Measurements from ENCODE around the gene GPR161.

GPR161 gene

GRCh38 chr1:168079761-168080160, 57.0 kb downstream of the GPR161 start:
- H3K4me3 ChIP-seq (ENCODE audit: low read length) = no peak overlapping the region

GRCh38 chr1:168069384-168069783, 67.3 kb downstream of the GPR161 start:
- TF ChIP-seq EZH2phosphoT487 (IDR thresholded peaks at IDR 0.05; ENCODE audit: low read depth) = no peak
- TF ChIP-seq CTCF (IDR thresholded peaks at IDR 0.05; ENCODE audit: low read depth, low read length) = no peak
- Histone ChIP-seq H3K4me3 (ENCODE audit: low read length) (no peak overlapping the region), H4K20me1 (ENCODE audit: insufficient read depth, low read length) (no peaks in the 10 kb centered on the region), H3K27ac (ENCODE audit: low read length) (no peak overlapping the region), H3K4me1 (ENCODE audit: low read length) (no peaks in the 10 kb centered on the region), H3K36me3 (replicated peaks; ENCODE audit: low read depth, low read length) (peaks cover 30% of the 10 kb centered on the region), H3K9me3 (ENCODE audit: insufficient read depth, low read length) (no peaks in the 10 kb centered on the region), H3K27me3 (ENCODE audit: low read depth, low read length) (no peaks in the 10 kb centered on the region), H3K9ac (ENCODE audit: low read length) (no peak overlapping the region), H3K4me2 (ENCODE audit: low read length) (no peak overlapping the region), H2AFZ (ENCODE audit: low read depth, low read length) (no peak overlapping the region), H3K79me2 (ENCODE audit: low read length) (no peaks in the 10 kb centered on the region)

More at GRCh38 chr1:168079761-168080160, 57.0 kb downstream of the GPR161 start:
- Histone ChIP-seq H2AFZ (ENCODE audit: low read depth, low read length) (no peak overlapping the region), H3K27ac (ENCODE audit: low read length) (no peak overlapping the region), H3K9ac (ENCODE audit: low read length) (no peak overlapping the region), H3K4me2 (ENCODE audit: low read length) (no peak overlapping the region), H4K20me1 (ENCODE audit: insufficient read depth, low read length) (no peaks in the 10 kb centered on the region), H3K79me2 (ENCODE audit: low read length) (no peaks in the 10 kb centered on the region), H3K4me1 (ENCODE audit: low read length) (no peaks in the 10 kb centered on the region), H3K27me3 (ENCODE audit: low read depth, low read length) (no peaks in the 10 kb centered on the region), H3K9me3 (ENCODE audit: insufficient read depth, low read length) (no peaks in the 10 kb centered on the region), H3K36me3 (replicated peaks; ENCODE audit: low read depth, low read length) (peaks cover 15% of the 10 kb centered on the region)
- no peak for TF ChIP-seq CTCF (IDR thresholded peaks at IDR 0.05; ENCODE audit: low read depth, low read length)
- no peak for TF ChIP-seq EZH2phosphoT487 (IDR thresholded peaks at IDR 0.05; ENCODE audit: low read depth)

GRCh38 chr1:168065506-168065905, 71.2 kb downstream of the GPR161 start:
- H2AFZ ChIP-seq (ENCODE audit: low read depth, low read length) = no peak overlapping the region
- no peaks in the 10 kb centered on the region for H3K27me3 ChIP-seq (ENCODE audit: low read depth, low read length)
- H3K4me2 ChIP-seq (ENCODE audit: low read length) = no peak overlapping the region
- H3K79me2 ChIP-seq (ENCODE audit: low read length) = no peaks in the 10 kb centered on the region
- H3K9ac ChIP-seq (ENCODE audit: low read length) = no peak overlapping the region
- H4K20me1 ChIP-seq (ENCODE audit: insufficient read depth, low read length) = no peaks in the 10 kb centered on the region
- no peak overlapping the region for H3K4me3 ChIP-seq (ENCODE audit: low read length)
- no peak for TF ChIP-seq CTCF (IDR thresholded peaks at IDR 0.05; ENCODE audit: low read depth, low read length)
- no peak for TF ChIP-seq EZH2phosphoT487 (IDR thresholded peaks at IDR 0.05; ENCODE audit: low read depth)
- peaks cover 10% of the 10 kb centered on the region for H3K36me3 ChIP-seq (replicated peaks; ENCODE audit: low read depth, low read length)
- H3K4me1 ChIP-seq (ENCODE audit: low read length) = no peaks in the 10 kb centered on the region
- H3K9me3 ChIP-seq (ENCODE audit: insufficient read depth, low read length) = no peaks in the 10 kb centered on the region
- H3K27ac ChIP-seq (ENCODE audit: low read length) = no peak overlapping the region

GRCh38 chr1:168064216-168064615, 72.5 kb downstream of the GPR161 start:
- Histone ChIP-seq H3K9me3 (ENCODE audit: insufficient read depth, low read length) (no peaks in the 10 kb centered on the region), H2AFZ (ENCODE audit: low read depth, low read length) (no peak overlapping the region)

More at GRCh38 chr1:168064216-168064615, 72.5 kb downstream of the GPR161 start:
- Histone ChIP-seq H3K4me3 (ENCODE audit: low read length) (no peak overlapping the region), H3K27me3 (ENCODE audit: low read depth, low read length) (no peaks in the 10 kb centered on the region), H3K9ac (ENCODE audit: low read length) (no peak overlapping the region), H3K27ac (ENCODE audit: low read length) (no peak overlapping the region), H3K36me3 (replicated peaks; ENCODE audit: low read depth, low read length) (peaks cover 3% of the 10 kb centered on the region), H4K20me1 (ENCODE audit: insufficient read depth, low read length) (no peaks in the 10 kb centered on the region), H3K79me2 (ENCODE audit: low read length) (no peaks in the 10 kb centered on the region), H3K4me2 (ENCODE audit: low read length) (no peak overlapping the region), H3K4me1 (ENCODE audit: low read length) (no peaks in the 10 kb centered on the region)
- TF ChIP-seq CTCF (IDR thresholded peaks at IDR 0.05; ENCODE audit: low read depth, low read length) = no peak
- TF ChIP-seq EZH2phosphoT487 (IDR thresholded peaks at IDR 0.05; ENCODE audit: low read depth) = no peak

Measured in OCI-LY3 (cell line).